MM.1S (cell line): ENCODE results near the gene HPX.

ENCODE experiments used
- DNase-seq: peaks from one replicate; pipeline ENCODE4 v3.0.0-alpha.2; 2015
- H2AFZ ChIP-seq: fragments of 300-600 bp; sonication (generic); 2 replicates; pipeline ENCODE4 v1.6.0; 2016; ENCODE audit warnings: antibody characterized with exemption, low read length
- H3F3A ChIP-seq: fragments of 300-600 bp; sonication (generic); 2 replicates; pipeline ENCODE4 v1.6.1; 2016; ENCODE audit warnings: mild to moderate bottlenecking, antibody characterized with exemption, low read length, moderate library complexity, mixed read lengths; ENCODE audit not compliant: insufficient read depth
- H3K27ac ChIP-seq: fragments of 300-600 bp; sonication (generic); 2 replicates; pipeline ENCODE4 v1.5.1; 2016; ENCODE audit warnings: mild to moderate bottlenecking, low read length
- H3K27me3 ChIP-seq: fragments of 300-600 bp; sonication (generic); replicated peaks from 2 replicates; pipeline ENCODE4 v1.6.0; 2016; ENCODE audit warnings: low read length; ENCODE audit not compliant: insufficient read depth
- H3K36me3 ChIP-seq: fragments of 300-600 bp; sonication (generic); replicated peaks from 2 replicates; pipeline ENCODE4 v1.6.1; 2016; ENCODE audit warnings: mild to moderate bottlenecking, low read length, mixed read lengths; ENCODE audit not compliant: insufficient read depth
- H3K4me1 ChIP-seq: fragments of 300-600 bp; sonication (generic); 2 replicates; pipeline ENCODE4 v1.6.1; 2016; ENCODE audit warnings: low read length, mixed read lengths
- H3K4me2 ChIP-seq: fragments of 300-600 bp; sonication (generic); 2 replicates; pipeline ENCODE4 v1.6.0; 2016; ENCODE audit warnings: low read depth, low read length
- H3K4me3 ChIP-seq: fragments of 300-600 bp; sonication (generic); 2 replicates; pipeline ENCODE4 v1.5.1; 2016; ENCODE audit warnings: low read length, mixed read lengths
- H3K79me2 ChIP-seq: fragments of 300-600 bp; sonication (generic); 2 replicates; pipeline ENCODE4 v1.6.1; 2016; ENCODE audit warnings: mixed run types, low read length, mixed read lengths
- H3K9ac ChIP-seq: fragments of 300-600 bp; sonication (generic); 2 replicates; pipeline ENCODE4 v1.6.1; 2016; ENCODE audit warnings: low read length, mixed read lengths
- H3K9me2 ChIP-seq: fragments of 300-600 bp; sonication (generic); replicated peaks from 2 replicates; pipeline ENCODE4 v1.6.1; 2016; ENCODE audit warnings: mild to moderate bottlenecking, low read length, mixed read lengths; ENCODE audit not compliant: insufficient read depth
- H3K9me3 ChIP-seq: fragments of 300-600 bp; sonication (generic); replicated peaks from 2 replicates; pipeline ENCODE4 v1.6.1; 2016; ENCODE audit warnings: mild to moderate bottlenecking, low read length, mixed read lengths; ENCODE audit not compliant: insufficient read depth
- H4K20me1 ChIP-seq: fragments of 300-600 bp; sonication (generic); 2 replicates; pipeline ENCODE4 v1.6.1; 2016; ENCODE audit warnings: mild to moderate bottlenecking, low read length, moderate library complexity, mixed read lengths; ENCODE audit not compliant: insufficient read depth
- CTCF ChIP-seq: fragments of 300-600 bp; sonication (generic); IDR thresholded peaks from 2 replicates; pipeline ENCODE4 v1.5.1; 2016; ENCODE audit warnings: antibody characterized with exemption, low read length, mixed read lengths
- EZH2 ChIP-seq: fragments of 300-600 bp; sonication (generic); optimal IDR thresholded peaks from 2 replicates; pipeline ENCODE3; 2017; ENCODE audit warnings: low read depth, mild to moderate bottlenecking, antibody characterized with exemption, low read length, mixed read lengths
- EZH2phosphoT487 ChIP-seq: fragments of 300-600 bp; sonication (generic); IDR thresholded peaks from 2 replicates; pipeline ENCODE4 v1.6.1; 2018; ENCODE audit warnings: antibody characterized with exemption, low read length

HPX gene

GRCh38 chr11:6488342-6488741 lies 47.6 kb upstream of the HPX start:
- Histone ChIP-seq H2AFZ (no peak overlapping the region), H3K27me3 (no peaks in the 10 kb centered on the region), H3F3A (0 out of 2 replicates have a peak, but pooled peaks cover 4% of the 10 kb centered on the region)

GRCh38 chr11:6486938-6487337 lies 46.2 kb upstream of the HPX start:
- Histone ChIP-seq H2AFZ (no peak overlapping the region), H3K79me2 (peaks cover 19% of the 10 kb centered on the region), H3K9me3 (no peaks in the 10 kb centered on the region), H3F3A (0 out of 2 replicates have a peak, but pooled peaks cover 4% of the 10 kb centered on the region), H3K4me1 (peaks cover 13% of the 10 kb centered on the region), H3K4me2 (no peak overlapping the region), H4K20me1 (no peaks in the 10 kb centered on the region), H3K9ac (no peak overlapping the region), H3K9me2 (no peaks in the 10 kb centered on the region), H3K27ac (no peak overlapping the region), H3K4me3 (no peak overlapping the region), H3K27me3 (no peaks in the 10 kb centered on the region), H3K36me3 (0 out of 2 replicates have a peak, but pooled peaks cover 12% of the 10 kb centered on the region)
- no peak for DNase-seq
- TF ChIP-seq EZH2phosphoT487 = no peak
- TF ChIP-seq EZH2 = no peak

More at GRCh38 chr11:6488342-6488741, 47.6 kb upstream of the HPX start:
- H3K4me2 ChIP-seq = no peak overlapping the region
- no peak for DNase-seq
- H3K79me2 ChIP-seq = peaks cover 5% of the 10 kb centered on the region
- H3K9me2 ChIP-seq = no peaks in the 10 kb centered on the region
- no peak overlapping the region for H3K9ac ChIP-seq
- no peaks in the 10 kb centered on the region for H3K9me3 ChIP-seq
- no peak for TF ChIP-seq CTCF
- TF ChIP-seq EZH2phosphoT487 = no peak
- no peak for TF ChIP-seq EZH2
- 0 out of 2 replicates have a peak, but pooled peaks cover 5% of the 10 kb centered on the region for H3K36me3 ChIP-seq
- no peaks in the 10 kb centered on the region for H4K20me1 ChIP-seq
- H3K4me3 ChIP-seq = no peak overlapping the region
- no peak overlapping the region for H3K27ac ChIP-seq
- no peaks in the 10 kb centered on the region for H3K4me1 ChIP-seq

GRCh38 chr11:6486256-6486655 lies 45.5 kb upstream of the HPX start:
- H3K27me3 ChIP-seq = no peaks in the 10 kb centered on the region
- no peaks in the 10 kb centered on the region for H3K9me3 ChIP-seq
- H3K27ac ChIP-seq = no peak overlapping the region
- TF ChIP-seq CTCF = no peak
- TF ChIP-seq EZH2phosphoT487 = no peak
- no peak for TF ChIP-seq EZH2
- DNase-seq = no peak
- no peak overlapping the region for H3K9ac ChIP-seq
- H3K79me2 ChIP-seq = peaks cover 26% of the 10 kb centered on the region
- 0 out of 2 replicates have a peak, but pooled peaks cover 4% of the 10 kb centered on the region for H3F3A ChIP-seq
- no peak overlapping the region for H2AFZ ChIP-seq
- H4K20me1 ChIP-seq = no peaks in the 10 kb centered on the region
- H3K4me1 ChIP-seq = peaks cover 13% of the 10 kb centered on the region
- H3K4me2 ChIP-seq = no peak overlapping the region
- no peaks in the 10 kb centered on the region for H3K9me2 ChIP-seq
- 0 out of 2 replicates have a peak, but pooled peaks cover 12% of the 10 kb centered on the region for H3K36me3 ChIP-seq
- H3K4me3 ChIP-seq = no peak overlapping the region

GRCh38 chr11:6485661-6486060 lies 44.9 kb upstream of the HPX start:
- TF ChIP-seq CTCF (no peak), EZH2 (no peak), EZH2phosphoT487 (no peak)

More at GRCh38 chr11:6485661-6486060, 44.9 kb upstream of the HPX start:
- no peak overlapping the region for H3K9ac ChIP-seq
- H3K36me3 ChIP-seq = 0 out of 2 replicates have a peak, but pooled peaks cover 12% of the 10 kb centered on the region
- H3K4me2 ChIP-seq = no peak overlapping the region
- no peaks in the 10 kb centered on the region for H3K9me3 ChIP-seq
- no peaks in the 10 kb centered on the region for H3K27me3 ChIP-seq
- H3K9me2 ChIP-seq = no peaks in the 10 kb centered on the region
- no peak overlapping the region for H3K4me3 ChIP-seq
- no peak overlapping the region for H3K27ac ChIP-seq
- no peaks in the 10 kb centered on the region for H4K20me1 ChIP-seq
- H3K79me2 ChIP-seq = peaks cover 31% of the 10 kb centered on the region
- H3K4me1 ChIP-seq = peaks cover 13% of the 10 kb centered on the region
- no peak overlapping the region for H2AFZ ChIP-seq
- no peak for DNase-seq
- 0 out of 2 replicates have a peak, but pooled peaks cover 4% of the 10 kb centered on the region for H3F3A ChIP-seq
